Adrenal gland (tissue), 5 donors: ENCODE results near the gene TNKS1BP1.

Source experiments
- POLR2A ChIP-seq, 2 donors: fragments of 450-650 bp; IDR thresholded peaks; one replicate each; pipeline ENCODE4 v1.6.1; 2017; ENCODE audit warnings: antibody characterized with exemption in 2 of 2, mild to moderate bottlenecking in 2 of 2, moderate library complexity in 1 of 2
- TF ChIP-seq, protein P1 (sequence below), 6 experiments: fragments of 450-650 bp in 4 of 6; fragments of 200-600 bp in 2 of 6; sonication (generic) in 1 of 6; IDR thresholded peaks; 1 replicate in 5 of 6; 2 replicates in 1 of 6; pipeline versions ENCODE4 v1.5.1 to v1.8.0; 2016 to 2021; ENCODE audit warnings: antibody characterized with exemption in 6 of 6, mild to moderate bottlenecking in 2 of 6, moderate library complexity in 1 of 6
- donor health status: DM: no; HTN: no; CAD: no.

DNA sequence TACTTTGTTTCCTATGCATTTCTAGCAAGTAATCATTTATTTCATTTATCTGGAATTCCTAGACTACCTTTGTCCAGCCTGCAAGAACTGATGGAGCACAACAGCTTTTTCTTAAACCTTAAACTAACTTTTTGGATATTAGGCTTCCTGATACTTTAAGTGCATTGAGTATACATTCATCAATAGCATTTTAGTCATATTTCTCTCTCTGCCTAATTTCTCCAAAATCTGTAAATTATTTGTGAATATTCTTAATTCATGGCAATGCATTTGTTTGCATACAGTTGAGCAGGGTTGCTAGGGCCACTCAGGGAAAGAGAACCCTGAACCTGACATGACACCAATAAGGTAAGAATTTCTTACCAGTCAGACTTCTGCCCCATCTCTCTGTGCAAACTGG lies 58.6 kb downstream of the TNKS1BP1 start:
- TF ChIP-seq, protein P1, sequence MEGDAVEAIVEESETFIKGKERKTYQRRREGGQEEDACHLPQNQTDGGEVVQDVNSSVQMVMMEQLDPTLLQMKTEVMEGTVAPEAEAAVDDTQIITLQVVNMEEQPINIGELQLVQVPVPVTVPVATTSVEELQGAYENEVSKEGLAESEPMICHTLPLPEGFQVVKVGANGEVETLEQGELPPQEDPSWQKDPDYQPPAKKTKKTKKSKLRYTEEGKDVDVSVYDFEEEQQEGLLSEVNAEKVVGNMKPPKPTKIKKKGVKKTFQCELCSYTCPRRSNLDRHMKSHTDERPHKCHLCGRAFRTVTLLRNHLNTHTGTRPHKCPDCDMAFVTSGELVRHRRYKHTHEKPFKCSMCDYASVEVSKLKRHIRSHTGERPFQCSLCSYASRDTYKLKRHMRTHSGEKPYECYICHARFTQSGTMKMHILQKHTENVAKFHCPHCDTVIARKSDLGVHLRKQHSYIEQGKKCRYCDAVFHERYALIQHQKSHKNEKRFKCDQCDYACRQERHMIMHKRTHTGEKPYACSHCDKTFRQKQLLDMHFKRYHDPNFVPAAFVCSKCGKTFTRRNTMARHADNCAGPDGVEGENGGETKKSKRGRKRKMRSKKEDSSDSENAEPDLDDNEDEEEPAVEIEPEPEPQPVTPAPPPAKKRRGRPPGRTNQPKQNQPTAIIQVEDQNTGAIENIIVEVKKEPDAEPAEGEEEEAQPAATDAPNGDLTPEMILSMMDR (IDR thresholded peaks at IDR 0.05) = no peak
- no peak for TF ChIP-seq POLR2A (IDR thresholded peaks at IDR 0.05)
